PC-9 (cell line): ENCODE data around the gene AGAP1.

Experiments used
- EZH2 ChIP-seq: fragments of 200-600 bp; sonication (generic); IDR thresholded peaks from 2 replicates; pipeline ENCODE4 v1.8.0; 2017; ENCODE audit warnings: antibody characterized with exemption, low read depth
- TF ChIP-seq, protein P1 (sequence below): fragments of 200-600 bp; sonication (generic); conservative IDR thresholded peaks from 2 replicates; pipeline ENCODE4 v1.6.1; 2017; ENCODE audit warnings: mixed run types, antibody characterized with exemption, mild to moderate bottlenecking, moderate library complexity

- TF ChIP-seq, protein P1, sequence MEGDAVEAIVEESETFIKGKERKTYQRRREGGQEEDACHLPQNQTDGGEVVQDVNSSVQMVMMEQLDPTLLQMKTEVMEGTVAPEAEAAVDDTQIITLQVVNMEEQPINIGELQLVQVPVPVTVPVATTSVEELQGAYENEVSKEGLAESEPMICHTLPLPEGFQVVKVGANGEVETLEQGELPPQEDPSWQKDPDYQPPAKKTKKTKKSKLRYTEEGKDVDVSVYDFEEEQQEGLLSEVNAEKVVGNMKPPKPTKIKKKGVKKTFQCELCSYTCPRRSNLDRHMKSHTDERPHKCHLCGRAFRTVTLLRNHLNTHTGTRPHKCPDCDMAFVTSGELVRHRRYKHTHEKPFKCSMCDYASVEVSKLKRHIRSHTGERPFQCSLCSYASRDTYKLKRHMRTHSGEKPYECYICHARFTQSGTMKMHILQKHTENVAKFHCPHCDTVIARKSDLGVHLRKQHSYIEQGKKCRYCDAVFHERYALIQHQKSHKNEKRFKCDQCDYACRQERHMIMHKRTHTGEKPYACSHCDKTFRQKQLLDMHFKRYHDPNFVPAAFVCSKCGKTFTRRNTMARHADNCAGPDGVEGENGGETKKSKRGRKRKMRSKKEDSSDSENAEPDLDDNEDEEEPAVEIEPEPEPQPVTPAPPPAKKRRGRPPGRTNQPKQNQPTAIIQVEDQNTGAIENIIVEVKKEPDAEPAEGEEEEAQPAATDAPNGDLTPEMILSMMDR = no peak
- no peak for TF ChIP-seq EZH2
Observed at GRCh38 chr2:236164201-236164924, 670.5 kb downstream of the AGAP1 start.
